HG03280 (cell line): Measurements from ENCODE around the gene TMEM47.

Experiments used
- ATAC-seq: cut with Tn5 transposase; IDR thresholded peaks from one replicate; pipeline ENCODE4 v1.9.1; 2021; ENCODE audit warnings: mild to moderate bottlenecking, moderate library complexity; ENCODE audit not compliant: unreplicated experiment

Gene TMEM47

DNA sequence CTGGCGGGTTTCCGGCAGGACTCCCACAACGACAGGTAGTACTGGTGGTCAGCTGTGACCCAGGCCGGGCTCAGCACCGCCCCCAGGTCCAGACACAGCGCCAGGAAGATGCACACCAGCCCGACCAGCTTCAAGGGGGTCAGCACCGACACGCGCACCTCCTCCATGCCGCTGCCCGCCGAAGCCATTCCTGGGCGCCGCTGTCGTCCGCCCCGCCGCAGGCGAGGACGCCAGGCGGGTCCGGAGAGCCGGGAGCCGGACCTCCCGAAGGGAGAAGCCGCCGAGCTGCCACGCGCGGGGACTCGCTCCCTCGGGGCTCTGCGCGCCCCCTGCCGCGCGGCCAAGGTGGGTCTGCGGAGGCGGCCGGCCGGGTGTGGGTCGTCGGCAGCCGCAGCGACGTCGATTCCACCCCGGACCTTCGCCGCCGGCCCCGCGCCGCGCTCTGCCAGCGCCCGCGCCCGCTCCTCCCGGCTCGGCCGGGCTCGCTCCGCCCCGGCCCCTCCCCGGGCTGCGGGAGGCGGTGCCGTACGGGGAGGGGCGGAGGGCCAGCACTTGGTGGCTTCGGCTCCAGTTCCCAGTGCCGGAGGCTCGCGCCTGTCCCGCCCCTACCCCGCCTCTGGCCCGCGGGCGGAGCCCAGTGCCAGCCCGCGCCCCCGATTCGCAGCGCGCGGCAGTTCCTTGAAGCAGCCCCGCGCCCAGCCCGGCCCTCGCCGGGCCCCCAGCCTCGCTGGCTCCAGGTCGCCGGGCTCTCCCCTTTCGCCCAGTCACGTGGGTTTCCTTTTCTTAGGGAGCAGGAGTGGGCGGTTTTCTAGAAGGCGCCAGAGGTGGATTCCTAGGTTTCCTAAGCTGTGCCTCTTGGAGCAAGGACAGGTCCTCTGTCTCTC, at the start of gene TMEM47:
TSS of gene TMEM47 (minus strand) at position 444 of the 884 bp plus-strand sequence. CDS start at position 188, 256 bp downstream.
- no peak for ATAC-seq

DNA sequence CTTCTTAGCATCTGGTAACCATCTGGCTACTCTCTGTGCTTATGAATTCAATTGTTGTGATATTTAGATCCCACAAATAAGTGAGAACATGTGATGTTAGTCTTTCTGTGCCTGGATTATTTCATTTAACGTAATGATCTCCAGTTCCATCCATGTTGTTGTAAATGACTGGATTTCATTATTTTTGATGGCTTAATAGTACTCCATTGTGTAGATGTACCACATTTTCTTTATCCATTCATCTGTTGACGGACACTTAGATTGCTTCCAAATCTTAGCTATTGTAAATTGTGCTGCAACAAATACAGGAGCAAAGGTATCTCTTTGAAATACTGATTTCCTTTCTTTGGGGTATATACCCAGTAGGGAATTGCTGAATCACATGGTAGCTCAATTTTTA, 30.0 kb upstream of the TMEM47 start:
- ATAC-seq, result no peak

DNA sequence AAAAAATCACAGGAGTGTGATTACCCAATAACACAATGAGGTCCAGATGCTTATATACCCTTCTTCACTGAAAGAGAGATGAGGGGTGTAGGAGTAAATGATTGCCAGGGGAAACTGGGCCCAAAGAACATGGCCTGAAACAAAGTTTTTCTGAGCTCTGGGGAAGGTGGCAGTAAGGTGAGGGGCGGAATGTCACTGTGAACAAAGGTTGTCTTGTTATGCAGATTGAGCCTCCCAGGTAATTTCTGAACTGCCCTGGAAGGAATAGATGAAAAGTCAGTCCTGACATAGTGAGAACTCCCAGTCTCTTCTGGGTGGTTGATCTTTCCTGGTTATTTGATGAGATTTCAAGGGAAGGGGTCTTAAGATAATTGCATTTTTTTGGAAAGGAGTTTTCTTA, 2.5 kb upstream of the TMEM47 start:
- ATAC-seq, result no peak

DNA sequence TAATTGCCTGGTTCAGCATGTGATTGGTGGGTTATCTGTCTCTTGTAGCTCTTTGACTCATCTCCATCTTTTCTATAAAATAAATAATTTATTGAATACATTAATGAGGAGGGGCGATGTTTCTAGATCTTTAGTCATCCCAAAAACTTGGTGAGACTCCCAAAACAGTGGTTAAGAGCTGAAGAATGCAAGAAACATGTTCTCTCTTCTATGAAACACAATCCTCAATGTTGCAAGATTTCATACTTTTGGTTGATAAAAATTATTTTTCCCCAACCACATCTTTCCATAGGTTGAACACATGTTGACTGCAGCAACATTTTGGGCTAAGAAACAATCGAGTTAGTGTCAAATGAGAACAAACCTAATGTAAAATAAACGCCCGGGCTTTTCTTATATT, 1.2 kb upstream of the TMEM47 start:
- ATAC-seq, result no peak

DNA sequence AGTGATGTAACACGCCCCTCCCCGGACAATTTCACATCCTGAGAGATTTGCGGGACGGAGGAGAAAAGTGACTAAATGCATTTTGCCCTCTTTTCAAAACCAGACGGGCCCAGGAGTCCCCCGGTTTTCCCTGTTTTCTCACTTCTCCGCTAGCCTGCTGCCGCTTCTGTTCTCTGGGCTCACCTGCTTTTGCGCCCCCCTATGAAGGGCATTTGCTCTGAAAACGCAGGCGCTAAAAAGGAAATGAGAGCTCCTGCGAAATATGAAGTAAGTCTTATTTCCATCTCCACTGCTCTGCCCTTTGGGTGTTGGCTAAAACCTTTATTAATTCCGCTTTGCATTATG, 613 bp upstream of the TMEM47 start:
- no peak for ATAC-seq

DNA sequence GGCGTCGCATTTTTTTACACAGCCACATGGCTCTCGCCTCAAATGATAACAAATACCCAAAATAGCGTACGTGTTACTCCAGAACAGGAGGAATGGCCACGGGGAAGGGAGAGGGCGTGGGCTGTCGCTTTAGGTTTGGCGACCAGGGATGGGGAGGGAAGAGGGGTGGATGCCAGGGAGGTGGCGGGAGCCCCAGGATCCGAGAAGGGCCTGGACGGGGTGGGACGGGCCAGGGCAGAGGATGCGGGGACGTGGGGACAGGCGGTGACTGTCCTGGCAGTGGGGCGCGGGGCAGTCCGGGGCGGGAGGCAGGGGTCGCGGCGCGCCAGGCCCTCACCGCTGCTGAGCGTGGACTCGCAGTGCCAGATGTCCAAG, 631 bp downstream of the TMEM47 start:
- ATAC-seq, result no peak

DNA sequence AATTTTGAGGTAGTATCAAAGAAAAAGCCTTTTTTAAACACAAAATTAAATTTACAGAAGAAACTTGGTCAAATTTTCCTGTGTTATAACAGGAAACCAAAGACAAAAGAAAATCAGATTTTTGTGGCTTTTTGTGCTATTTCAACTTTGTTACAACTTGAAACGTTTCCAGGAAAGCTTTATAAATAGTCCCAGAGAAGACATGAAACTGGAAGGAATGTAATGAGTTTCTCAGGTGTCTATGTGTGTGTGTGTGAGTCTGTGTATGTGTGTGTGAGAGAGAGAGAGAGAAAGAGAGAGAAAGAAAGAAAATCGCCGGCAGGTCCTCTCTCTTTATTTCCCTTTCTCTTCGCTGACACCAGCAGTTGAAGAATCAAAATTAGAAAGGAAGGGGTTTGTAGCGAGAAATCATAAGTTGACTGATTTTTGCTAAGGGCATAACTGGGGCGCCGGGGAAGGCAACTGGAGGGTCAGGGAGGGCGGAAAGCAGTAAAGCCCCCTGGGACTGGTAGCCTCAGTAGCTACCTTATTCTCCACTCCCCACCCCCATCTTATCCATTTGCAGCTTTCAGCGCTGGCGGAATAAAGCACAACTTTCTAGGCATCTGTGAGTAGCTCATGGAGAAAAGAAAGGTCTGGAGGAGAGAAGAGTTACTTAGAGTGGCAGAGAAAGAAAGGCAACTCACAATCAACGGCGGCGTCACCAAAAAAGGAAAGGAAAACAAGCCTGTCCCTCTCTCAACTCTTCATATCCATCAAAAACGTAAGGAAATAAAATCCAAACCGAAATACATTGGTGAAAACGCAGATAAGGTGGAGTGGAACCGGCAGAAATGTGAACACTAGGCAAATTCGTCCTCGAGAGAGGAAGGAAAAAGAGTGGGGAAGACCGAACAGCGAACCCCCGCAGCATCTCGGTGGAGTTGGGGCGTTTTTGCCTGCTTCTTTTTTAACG, 1.3 kb downstream of the TMEM47 start:
- no peak for ATAC-seq

DNA sequence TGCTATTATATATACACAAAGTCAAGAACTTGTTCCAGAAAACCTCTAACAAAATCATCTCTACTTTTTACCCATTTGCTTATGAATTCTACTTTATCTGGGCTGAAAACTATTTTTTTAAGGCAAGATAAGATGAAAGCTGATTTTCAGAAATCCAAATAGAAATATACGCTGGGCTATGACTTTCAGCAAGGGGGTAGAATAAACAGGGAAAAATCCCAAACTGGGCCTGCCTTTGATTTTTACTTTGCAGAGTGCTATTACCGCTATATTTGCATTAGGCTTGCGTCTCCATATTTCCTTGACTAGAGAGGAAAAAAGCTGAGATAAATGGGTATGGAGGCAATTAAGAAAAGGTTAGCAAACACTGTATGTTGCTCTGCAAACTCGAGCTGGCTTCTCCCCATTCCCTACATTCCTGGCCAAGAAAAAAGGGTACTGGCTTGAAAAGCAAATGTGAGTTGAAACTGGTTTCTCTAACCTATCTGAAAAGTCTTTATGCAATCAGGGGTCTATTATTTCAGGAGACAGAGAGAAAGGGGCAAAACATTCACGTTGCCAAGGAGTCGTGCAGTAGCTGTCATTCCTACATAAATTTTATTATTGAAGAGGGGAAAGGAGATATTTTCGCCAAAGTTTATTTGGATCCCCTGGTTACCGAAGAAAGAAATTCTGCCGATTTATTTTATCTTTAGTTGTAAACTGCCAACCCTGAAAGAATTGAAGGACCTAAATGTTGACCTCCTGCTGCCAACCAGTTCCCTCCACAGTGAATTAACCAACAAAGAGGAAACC, 2.2 kb downstream of the TMEM47 start:
- no peak for ATAC-seq

DNA sequence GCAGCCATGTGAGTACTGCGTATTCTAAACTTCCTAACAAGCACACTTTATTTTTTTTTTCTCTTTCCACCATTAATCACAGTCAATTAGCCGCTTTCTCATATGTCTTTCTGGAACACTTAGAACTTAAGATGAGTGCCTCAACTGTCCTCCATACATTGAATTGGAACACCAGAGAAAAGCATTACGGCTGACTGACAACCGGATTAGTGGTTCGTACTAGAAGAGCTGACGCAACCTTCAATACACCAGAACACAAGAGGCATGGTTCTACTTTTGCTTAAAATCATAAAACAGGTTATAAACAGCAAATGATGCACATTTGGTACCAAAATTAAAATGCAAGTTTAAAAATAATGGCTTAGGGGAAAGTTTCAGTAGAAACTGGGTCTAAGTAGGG, 3.3 kb downstream of the TMEM47 start:
- no peak for ATAC-seq

DNA sequence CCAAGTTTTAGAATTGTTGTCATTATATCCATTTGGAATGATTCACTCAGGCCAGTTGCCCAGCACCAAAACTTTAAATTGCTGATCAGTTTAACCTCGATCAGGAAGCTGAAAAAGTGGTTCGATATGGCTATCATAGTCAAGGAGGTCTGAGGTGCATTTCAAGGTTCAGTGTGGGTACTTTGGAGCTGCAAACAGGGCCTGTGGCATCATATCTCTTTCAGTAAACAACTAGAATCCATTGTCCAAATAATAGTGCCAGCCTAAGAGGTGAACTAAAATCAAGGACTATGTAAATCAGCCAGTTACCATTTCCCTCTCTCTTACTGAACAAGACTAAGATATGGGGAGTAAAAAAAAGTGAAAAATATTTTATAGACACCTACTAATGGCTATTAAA, 14.2 kb downstream of the TMEM47 start:
- ATAC-seq, result no peak

DNA sequence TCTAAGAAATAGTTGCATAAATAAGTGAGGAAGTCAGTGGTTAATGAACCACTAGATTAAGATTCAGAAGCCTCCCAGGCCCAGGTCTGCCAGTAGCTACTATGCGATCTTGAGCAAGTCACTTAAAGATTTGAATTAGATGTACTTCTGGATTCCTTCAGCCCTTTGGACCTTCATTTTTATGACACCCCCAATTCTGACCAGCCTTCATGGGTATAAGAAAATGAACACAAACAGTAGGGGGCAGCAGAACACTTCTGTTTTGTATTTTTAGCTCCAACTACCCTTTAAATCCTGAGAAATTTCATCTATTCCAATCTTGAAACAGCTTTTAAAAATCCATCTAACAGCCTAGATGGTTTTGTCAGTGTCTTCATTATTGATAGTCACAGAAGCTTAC, 19.0 kb downstream of the TMEM47 start:
- ATAC-seq, result no peak

DNA sequence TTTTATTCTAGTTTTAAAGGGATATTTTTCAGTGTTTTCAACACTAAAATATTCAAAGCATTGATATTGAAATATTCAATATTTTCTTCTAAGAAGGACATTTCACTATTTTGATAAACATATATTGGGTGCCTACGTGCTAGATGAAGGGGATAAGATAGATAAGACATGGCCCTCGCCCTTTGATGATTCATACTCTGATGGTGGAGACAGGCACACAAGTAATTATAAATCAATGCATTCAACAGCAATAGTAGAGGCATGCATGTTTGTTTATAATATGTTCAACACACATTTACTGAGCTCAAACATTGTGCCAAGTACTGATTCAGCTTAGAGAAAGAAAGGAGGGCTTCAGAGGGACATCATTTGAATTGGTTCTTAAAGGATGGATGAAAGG, 22.7 kb downstream of the TMEM47 start:
- no peak for ATAC-seq

DNA sequence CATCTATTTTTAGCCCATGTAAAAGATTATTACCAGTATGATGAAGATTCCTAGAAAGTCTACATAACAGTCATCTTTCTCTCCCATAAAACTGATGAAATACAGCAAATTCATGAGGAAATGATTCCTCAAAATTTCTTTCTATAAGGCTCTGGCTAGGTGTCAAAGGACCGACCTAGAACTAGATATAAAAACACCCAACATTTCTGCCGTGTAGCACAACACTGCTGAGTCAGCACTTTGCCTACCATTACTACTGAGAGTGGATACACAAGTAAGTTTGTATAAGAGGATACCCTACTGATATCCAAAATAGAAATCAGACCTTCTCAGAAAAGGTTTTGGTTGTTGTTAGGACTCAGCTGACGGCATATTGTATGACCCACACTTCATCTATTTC, 24.7 kb downstream of the TMEM47 start:
- no peak for ATAC-seq

DNA sequence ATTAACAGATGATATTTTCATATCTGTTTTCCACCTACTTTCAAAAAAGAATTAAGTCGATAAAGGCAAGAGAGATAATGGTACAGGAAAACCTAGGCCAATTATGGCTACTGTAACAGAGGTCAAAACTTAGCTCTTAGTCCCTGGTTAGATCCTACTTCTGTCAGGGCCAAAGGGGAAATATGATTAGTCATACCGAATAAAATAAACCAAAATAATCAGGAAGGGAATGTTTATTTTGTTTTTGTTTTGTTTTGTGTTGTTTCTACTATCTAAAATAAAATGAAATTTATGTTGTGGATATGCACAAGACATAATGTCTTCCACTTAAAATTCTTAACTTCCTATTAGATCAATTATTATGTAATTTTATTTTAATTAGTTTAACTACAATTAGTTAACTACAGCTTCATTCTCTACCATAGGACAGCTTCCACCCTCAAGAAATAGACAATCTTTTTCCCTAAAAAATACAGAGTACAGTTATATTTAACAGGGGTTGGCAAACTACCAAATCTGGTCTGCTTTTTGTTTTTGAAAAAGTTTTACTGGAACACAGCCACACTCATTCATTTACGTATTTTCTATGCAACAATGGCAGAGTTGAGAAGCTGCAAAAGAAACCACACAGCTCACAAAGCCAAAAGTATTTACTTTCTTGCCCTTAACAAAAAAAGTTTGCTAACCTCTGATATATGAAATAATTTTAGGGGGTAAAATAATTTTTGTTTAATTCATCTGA, 25.4 kb downstream of the TMEM47 start:
- ATAC-seq, result no peak

DNA sequence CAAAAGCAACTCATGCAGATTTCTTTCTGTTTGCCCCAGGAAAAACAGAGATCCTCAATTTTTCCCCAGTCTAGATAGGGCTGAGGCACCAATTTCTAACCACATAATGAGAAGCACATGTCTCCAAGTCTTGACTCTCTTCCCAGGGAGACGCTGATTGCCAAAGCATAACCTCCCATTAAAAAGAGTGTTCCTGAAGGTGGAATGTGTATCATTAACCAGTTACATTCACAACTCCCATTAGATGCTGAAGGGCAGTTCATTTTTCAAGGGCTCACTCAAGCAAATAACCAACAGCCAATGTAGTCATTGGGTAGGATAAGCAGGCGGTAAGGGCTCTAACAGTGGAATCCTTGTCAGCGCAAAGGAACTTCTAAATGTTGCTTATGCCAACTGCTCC, 27.5 kb downstream of the TMEM47 start:
- ATAC-seq, result no peak

DNA sequence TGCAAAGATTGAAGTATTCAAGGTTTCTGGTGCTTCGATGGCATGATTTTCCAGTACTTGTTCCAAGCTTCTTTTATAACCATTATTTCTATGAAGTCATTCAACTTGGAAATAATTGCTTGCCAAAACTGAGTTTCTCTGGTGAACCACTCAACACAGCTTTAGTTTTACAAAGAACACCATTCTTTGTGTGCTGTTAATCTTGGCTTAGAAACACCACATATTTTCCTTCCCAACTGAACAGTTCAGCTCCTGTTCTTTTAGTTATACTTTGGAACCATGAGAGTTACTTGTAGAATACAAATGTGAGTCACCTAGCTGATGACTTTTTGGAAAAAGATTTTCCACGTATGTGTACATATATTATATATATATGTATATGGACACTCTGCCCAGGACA, 32.7 kb downstream of the TMEM47 start:
- no peak for ATAC-seq

DNA sequence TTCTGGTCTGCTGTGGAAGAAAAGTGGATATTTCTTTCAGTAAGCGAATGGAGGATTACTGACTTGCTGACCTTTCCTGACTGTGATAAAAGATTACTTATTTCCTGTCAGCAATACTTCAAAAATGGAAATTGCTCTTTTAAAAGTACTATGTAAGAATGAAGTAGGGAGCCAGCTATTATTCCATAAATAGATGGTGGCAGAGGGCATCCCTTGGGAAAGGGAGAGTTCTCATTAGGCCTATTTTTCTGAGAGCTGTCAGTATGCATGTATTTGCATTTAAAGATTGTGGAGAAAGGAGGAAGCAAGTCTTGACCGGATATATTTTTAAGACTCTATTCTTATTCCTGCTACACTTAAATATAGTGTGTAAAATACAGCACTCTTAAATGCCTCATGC, 37.2 kb downstream of the TMEM47 start:
- ATAC-seq, result no peak

DNA sequence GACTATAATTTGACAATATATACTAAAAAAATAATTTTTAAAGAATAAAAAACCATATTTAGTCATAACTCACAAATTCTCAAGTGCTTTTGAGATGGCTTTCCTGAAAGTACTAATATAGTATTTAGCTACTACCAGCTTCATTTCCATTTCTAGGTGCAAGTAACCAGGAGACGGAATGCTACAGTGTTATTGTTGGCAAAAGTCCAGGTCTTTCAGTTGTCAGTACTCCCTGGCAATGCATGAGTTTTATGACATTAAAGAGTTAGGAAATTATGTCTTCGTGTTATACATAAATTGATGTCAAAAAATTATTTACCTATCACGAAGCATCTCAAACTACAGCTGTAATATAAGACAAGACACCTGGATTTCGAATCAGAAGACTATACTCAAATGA, 45.0 kb downstream of the TMEM47 start:
- ATAC-seq, result no peak

DNA sequence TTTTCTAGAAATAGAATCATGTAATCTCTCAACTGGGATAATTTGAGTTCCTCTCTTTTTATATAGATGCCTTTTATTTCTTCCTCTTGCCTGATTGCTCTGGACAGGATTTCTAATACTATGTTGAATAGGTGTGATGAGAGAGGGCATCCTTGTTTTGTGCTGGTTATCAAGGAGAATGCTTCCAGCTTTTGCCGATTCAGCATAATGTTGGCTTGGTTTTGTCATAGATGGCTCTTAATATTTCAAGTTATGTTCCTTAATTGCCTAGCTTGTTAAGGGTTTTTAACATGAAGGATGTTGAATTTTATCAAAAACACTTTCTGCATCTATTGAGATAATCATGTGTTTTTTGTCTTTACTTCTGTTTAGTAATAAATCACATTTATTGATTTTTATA, 58.7 kb downstream of the TMEM47 start:
- ATAC-seq, result no peak

DNA sequence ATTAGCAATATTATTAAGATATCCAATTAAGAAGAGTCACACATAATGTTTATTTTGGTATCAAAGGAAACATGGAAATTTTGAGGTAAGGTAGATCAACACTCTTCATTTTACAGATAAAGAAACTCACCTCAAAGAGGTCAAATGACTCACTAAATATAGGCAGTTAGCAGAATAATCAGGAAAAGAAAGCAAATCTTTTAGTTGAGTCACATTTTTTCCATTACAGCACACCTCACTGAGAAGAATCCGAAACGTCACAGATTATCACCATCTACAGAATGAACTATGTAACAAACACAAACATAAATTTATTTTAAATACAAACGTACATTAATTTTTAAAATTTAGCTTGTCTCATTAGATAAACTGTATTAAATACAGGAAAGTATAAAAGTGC, 70.1 kb downstream of the TMEM47 start:
- no peak for ATAC-seq
